Measurements from ENCODE around the gene MARCHF4. TPM values are rescaled to one million over a fixed set of nuclear protein-coding genes. Genes with fewer than 3 reads are reported as not detected.

The MARCHF4 gene
- total RNA-seq, 1 experiment from 2014 or later: 0.33 TPM

GRCh38 chr2:216327447-216327935, 44.8 kb downstream of the MARCHF4 start:
- TF ChIP-seq CTCF (IDR thresholded peaks at IDR 0.05; ENCODE audit: unreplicated experiment): no peak
- POLR2A ChIA-PET: no interaction called here
- intact Hi-C loops (cut with micrococcal nuclease): no loop called here
- H3K36me3 Mint-ChIP-seq (ENCODE audit: insufficient read depth, unreplicated experiment): no peaks in the 10 kb centered on the region
- CTCF ChIA-PET: interaction anchor here (0.6 to 1.3 kb wide), 2 partner anchors 75 to 369 kb away, joined by 3 read pairs; no protein-coding TSS in a partner anchor
- DNase-seq (ENCODE audit: unreplicated experiment): no peak
- BruUV-seq (replicated peaks): no TSS peak
- H3K4me3 Mint-ChIP-seq (ENCODE audit: unreplicated experiment): no peak overlapping the region
- no peaks in the 10 kb centered on the region for H3K9me3 Mint-ChIP-seq (ENCODE audit: unreplicated experiment)
- no peaks in the 10 kb centered on the region for H3K4me1 Mint-ChIP-seq (ENCODE audit: insufficient read depth, unreplicated experiment)
- H3K27me3 Mint-ChIP-seq (ENCODE audit: insufficient read depth, unreplicated experiment): peaks cover 35% of the 10 kb centered on the region
- H3K27ac Mint-ChIP-seq (ENCODE audit: low read depth, unreplicated experiment): no peak overlapping the region

Other genes with a start within 250 kb of the MARCHF4 start
- gene SMARCAL1, start 40.0 kb upstream of the MARCHF4 start, total RNA-seq (2022): 22.1 and 24.0 TPM in 2 replicates
- gene RPL37A, start 126.4 kb upstream of the MARCHF4 start, total RNA-seq (2022): 4,349 and 4,745 TPM in 2 replicates